Skeletal muscle cell (primary cell): ENCODE measurements around the gene UBAC2.

Experiments used
- DNase-seq: peaks from one replicate; pipeline ENCODE4 v3.0.0-alpha.2; 2010; ENCODE audit warnings: low read depth
- H3K4me3 ChIP-seq: 2 replicates; pipeline ENCODE4 v1.5.1; 2011; ENCODE audit warnings: low read depth, mild to moderate bottlenecking, control low read depth, low read length, moderate library complexity

UBAC2 gene

DNA sequence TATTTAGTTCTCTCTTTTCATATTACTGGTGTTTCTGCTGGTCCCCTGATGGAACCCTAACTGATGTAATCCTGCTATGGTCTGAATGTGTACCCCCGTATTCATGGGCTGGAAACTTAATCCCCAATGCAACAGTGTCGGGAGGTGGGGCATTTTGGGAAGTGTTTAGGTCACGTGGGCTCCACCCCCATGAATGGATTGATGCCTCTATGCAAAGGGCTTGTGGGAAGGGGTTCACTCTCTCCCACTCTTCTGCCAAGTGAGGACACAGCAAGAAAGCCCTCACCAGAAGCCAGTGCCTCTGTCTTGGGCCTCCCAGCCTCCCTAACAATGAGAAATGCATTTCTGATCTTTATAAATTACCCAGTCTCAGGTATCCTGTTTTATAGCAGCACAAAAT is 21.2 kb upstream of the UBAC2 start:
- no peak for DNase-seq
- no peak overlapping the region for H3K4me3 ChIP-seq

- no peak for DNase-seq
- no peak overlapping the region for H3K4me3 ChIP-seq
Measured at GRCh38 chr13:99182439-99182838, 18.2 kb upstream of the UBAC2 start.

DNA sequence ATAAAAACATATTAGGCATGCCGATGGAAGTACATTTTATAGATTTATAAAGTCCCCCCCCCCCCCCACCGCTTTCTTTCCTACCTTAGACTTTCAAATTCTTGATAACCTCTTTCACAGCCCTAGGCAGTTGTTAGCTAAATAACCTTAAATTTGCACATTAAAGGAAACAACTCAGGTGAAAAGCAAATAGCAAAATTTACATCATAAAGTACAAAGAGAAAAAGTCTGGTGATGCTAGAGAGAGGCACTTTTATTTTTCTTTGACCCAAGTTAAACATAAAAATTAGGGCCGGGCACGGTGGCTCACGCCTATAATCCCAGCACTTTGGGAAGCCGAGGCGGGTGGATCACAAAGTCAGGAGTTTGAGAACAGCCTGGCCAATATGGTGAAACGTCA is 15.0 kb upstream of the UBAC2 start:
- no peak for DNase-seq
- H3K4me3 ChIP-seq, result no peak overlapping the region

- DNase-seq, result no peak
- H3K4me3 ChIP-seq, result no peak overlapping the region
Measured at GRCh38 chr13:99190147-99190985, 10.3 kb upstream of the UBAC2 start.

- no peak for DNase-seq
- H3K4me3 ChIP-seq, result no peak overlapping the region
Measured at GRCh38 chr13:99191336-99191899, 9.2 kb upstream of the UBAC2 start.

DNA sequence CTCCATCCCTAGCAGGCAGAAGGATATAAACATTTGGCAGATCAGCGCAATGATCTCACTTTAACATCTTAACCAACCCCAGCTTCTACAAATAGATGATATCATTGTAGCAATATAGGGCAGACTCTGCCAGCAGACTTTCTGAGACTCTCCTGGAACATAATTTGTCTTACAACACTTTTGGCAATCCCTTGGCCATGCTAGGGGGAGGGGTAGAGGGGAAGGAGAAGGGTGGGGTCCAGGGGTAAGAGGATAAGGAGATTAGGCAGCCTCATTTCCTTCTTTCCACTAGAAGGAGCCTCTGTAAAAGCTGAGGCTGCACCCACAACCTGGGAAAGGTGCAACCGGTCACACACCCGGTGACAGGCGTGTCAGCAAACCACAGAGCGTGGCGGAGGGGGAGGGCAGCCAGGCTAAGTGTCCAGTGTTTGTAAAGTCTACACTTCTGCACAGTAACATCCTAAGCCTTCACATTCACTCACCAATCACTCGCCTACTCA is 8.7 kb upstream of the UBAC2 start:
- no peak overlapping the region for H3K4me3 ChIP-seq
- DNase-seq, result peak; percentile 36

DNA sequence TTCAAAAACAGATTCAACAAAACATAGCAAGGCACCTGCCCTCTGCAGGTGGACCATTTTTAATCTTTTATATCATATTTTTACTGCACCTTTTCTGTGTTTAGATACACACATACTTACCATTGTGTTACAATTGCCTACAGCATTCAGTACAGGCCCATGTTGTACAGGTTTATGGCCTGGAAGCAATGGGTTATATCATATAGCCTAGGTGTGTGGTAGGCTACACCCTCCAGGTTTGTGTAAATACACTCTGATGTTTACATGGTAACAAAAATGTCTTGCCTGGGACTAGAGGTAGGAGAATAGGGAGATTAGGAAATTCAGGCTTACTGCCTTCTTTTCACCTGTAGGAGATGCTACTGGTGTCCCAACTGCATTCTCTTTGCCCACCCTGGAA is 8.2 kb upstream of the UBAC2 start:
- no peak for DNase-seq
- H3K4me3 ChIP-seq, result no peak overlapping the region

DNA sequence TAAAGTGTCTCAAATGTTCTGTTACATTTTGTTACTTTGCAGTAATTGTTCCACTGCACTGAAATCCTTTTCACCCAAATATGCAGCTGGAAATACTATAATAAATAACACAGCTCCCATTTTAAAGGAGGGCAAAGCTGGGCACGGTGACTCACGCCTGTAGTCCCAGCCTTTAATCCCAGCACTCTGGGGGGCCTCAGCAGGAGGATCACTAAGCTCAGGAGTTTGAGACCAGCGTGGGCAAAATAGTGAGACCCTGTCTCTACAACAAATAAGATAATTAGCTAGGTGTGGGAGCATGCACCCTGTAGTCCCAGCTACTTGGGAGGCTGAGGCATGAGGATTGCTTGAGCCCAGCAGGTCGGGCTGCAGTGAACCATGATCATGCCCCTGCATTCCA is 7.5 kb upstream of the UBAC2 start:
- H3K4me3 ChIP-seq, result no peak overlapping the region
- no peak for DNase-seq

GRCh38 chr13:99196466-99197116 is 4.1 kb upstream of the UBAC2 start:
- DNase-seq, result no peak
- H3K4me3 ChIP-seq, result no peak overlapping the region

DNA sequence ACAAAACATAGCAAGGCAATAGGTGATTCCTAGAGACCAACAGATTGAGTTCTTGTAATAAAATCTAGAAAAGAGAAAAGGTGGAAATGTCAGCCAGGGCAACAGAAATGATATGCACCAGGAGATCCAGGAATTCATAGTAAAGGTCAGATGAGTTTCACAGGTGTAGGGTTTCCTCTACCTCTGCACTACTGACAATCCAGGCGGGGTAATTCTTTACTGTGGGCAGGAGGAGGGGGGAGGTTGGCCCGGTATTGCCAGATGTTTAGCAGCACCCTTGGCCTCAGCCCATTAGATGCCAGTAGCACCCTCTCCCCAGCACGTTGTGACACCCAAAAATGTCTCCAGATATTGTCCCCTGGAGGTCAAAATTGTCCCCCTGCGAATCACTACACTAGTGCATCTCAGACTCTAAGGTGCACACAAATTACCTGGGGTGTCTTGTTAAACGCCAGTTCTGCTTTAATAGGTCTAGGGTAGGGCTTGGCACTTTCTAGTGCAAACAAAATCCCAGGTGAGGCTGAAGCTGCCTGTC is 3.5 kb upstream of the UBAC2 start:
- no peak overlapping the region for H3K4me3 ChIP-seq
- no peak for DNase-seq

DNA sequence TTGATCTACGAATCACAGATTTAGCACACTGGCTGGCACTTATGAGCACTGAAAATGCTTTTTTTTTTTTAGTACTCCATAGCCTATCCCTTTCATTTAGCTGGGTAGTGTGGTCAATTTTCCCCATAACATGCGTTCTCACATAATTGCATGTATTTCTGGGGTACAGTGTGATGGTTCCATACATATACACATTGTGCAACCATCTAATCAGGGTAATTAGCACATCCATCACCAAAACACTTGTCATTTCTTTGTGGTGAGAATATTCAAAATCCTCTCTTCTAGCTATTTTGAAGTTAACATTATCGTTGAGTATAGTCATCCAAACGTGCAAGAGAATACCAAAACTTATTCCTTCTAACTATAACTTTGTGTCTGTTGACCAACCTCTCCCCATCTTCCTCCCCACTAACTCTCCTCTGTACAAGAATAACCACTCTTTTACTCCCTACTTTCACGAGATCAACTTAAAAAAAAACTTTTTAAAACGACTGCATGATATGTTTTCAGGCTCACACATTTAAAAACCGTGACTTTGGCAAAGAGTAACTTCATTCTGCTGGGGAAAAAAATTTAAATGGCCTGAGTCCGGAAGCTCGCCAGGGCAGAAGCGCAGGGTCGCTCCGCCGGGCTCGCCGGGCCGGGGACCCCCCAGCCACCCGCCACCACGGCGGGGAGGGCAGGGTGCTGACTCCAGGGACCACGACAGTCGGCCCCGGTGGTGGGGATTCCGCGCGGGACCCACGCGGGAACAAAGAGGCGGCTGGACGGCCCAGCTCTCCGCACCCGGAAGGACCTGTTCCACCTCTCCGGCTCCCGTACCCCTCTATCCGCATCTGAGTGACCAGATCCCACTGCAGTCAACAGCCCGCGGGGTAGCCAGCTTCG is 868 bp upstream of the UBAC2 start:
- no peak for DNase-seq
- peak overlapping the region; percentile 99 for H3K4me3 ChIP-seq

- no peak for DNase-seq
- no peak overlapping the region for H3K4me3 ChIP-seq
Measured at GRCh38 chr13:99203601-99204579, 3.2 kb downstream of the UBAC2 start.

- H3K4me3 ChIP-seq, result no peak overlapping the region
- no peak for DNase-seq
Measured at GRCh38 chr13:99205621-99206220, 5.1 kb downstream of the UBAC2 start.

GRCh38 chr13:99206226-99206625 is 5.6 kb downstream of the UBAC2 start:
- no peak for DNase-seq
- H3K4me3 ChIP-seq, result no peak overlapping the region

- H3K4me3 ChIP-seq, result no peak overlapping the region
- no peak for DNase-seq
Measured at GRCh38 chr13:99206873-99207272, 6.2 kb downstream of the UBAC2 start.

DNA sequence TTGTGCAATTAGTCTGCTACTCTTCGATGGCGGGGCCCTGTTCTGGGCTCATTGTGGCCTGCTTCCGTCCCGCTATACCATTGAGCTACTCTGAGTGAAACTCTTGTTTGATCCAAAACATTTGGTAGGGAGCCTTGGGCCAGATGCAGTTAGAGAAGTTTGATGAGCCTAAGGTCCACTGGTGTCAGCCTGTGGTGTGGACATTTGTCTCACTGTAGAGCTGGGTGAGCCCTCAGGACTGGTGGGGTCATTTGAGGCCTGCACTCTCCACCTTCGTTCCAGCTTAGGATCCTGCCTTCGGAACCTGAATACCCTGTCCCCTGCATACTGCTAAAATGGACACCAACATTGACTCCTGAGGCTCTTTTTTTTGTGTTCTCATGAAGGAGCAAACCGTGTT is 6.9 kb downstream of the UBAC2 start:
- H3K4me3 ChIP-seq, result no peak overlapping the region
- no peak for DNase-seq

DNA sequence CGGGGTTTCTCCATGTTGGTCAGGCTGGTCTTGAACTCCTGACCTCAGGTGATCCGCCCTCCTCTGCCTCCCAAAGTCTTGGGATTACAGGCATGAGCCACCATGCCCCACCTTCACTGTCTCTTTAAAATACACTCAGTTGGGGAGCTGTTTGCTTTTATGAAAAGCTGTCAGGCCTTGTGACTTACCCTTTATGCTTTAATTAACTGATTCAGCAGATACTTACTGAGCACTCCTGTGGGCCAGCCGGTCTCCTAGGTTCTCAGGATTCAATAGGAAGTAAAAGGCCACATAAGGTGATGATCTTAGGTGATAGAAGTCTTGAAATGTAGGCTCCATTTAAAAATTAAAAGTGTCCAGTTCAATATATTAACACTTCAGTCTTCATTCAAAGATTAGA is 7.5 kb downstream of the UBAC2 start:
- no peak overlapping the region for H3K4me3 ChIP-seq
- DNase-seq, result no peak
